ENCODE measurements around the gene NISCH. TPM values are rescaled to one million over a fixed set of nuclear protein-coding genes. Genes with fewer than 3 reads are reported as not detected.

The NISCH gene
- total RNA-seq, 6 experiments from 2014 or later, result 46.4 to 62.5 (median 55.8) TPM

DNA sequence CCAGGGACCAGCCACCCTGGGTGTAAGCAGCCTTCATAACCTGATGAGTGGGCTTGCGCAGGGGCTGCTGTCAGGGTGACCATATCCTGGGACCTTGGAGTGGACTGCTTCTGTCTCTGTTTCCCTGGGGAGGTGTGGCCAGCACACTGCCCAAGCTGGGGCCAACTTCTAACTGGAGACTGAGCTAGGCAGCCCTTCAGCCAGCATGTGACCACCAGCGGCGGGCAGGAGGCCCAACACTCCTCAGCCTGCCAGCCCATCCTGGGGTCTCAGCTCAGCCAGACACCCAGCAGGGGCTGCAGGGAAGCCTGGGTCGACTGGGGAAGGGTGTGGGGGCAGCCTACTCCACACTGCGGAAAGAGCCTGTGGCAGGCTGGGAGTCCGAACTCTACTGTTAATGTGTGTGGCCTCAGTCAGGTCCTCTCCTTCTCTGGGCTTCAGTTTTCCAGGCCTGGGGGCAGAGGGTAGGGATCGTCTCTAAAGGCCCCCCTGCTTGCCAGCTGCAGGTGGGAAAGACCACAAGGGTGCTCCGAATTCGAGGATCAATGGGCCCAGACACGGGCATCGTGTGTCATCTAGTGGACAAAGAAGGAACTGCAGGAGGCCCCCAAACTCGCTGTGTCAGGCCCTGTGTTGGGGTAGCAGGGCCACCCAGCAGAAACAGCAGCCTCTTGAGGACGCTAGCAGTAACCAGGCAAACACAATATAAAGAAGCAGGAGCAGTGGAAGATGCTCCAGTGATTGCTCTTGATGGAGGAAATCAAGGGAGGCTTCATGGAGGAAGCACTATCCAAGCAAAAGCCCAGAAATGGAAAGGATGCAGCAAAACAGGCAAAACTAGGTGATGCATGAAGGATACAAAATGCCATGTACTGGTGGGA, 8.5 kb upstream of the NISCH start:
- Mint-ChIP-seq H3K27ac (no peak overlapping the region), H3K4me3 (no peak overlapping the region), H3K9me3 (no peaks in the 10 kb centered on the region), H3K27me3 (ENCODE audit: insufficient read depth) (peaks cover 9% of the 10 kb centered on the region), H3K36me3 (ENCODE audit: low read depth) (no peaks in the 10 kb centered on the region), H3K4me1 (ENCODE audit: low read depth) (no peaks in the 10 kb centered on the region)
- TF ChIP-seq, protein P1, sequence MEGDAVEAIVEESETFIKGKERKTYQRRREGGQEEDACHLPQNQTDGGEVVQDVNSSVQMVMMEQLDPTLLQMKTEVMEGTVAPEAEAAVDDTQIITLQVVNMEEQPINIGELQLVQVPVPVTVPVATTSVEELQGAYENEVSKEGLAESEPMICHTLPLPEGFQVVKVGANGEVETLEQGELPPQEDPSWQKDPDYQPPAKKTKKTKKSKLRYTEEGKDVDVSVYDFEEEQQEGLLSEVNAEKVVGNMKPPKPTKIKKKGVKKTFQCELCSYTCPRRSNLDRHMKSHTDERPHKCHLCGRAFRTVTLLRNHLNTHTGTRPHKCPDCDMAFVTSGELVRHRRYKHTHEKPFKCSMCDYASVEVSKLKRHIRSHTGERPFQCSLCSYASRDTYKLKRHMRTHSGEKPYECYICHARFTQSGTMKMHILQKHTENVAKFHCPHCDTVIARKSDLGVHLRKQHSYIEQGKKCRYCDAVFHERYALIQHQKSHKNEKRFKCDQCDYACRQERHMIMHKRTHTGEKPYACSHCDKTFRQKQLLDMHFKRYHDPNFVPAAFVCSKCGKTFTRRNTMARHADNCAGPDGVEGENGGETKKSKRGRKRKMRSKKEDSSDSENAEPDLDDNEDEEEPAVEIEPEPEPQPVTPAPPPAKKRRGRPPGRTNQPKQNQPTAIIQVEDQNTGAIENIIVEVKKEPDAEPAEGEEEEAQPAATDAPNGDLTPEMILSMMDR (IDR thresholded peaks at IDR 0.05), result peak; percentile 100
- DNase-seq, result peak; percentile 50

DNA sequence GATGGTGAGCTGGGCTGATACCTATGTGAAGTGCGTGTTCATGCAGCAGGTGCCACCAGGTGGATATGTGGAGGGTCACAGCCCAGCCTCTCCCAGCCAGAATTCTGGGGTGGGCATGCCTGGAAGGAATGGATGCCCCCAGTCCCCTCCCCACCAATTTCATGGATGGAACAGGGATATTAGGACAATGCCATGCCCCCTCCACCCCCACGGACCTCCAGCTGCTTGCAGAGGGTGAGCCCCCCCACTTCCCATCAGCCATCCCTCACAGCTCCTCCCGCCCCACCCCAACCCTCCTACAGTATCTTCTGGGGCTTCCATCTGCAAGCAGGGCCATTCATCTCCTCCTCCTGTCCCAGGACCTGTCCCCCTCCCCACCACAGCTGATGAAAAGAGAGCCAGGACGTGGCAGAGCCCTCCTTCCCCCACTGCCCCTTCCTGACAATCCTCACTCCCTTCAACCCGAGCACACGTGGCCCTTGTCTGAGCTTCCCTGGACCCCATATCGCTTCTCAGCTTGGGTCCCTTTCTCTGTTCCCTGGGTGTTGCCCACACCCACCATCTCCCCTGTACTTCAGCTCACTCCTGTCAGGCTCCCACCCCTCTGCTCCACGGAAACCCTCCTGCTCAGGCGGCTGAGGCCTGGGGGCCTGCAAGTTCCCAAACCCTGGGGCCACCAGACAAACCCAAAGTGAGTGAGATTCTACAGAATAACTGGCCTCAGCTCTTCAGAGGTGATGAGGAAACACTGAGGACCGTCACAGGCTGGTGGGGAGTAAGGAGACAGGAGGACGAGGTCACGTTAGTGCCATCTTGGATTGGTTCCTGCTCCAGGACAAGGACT, 7.7 kb upstream of the NISCH start:
- DNase-seq, result no peak
- Mint-ChIP-seq H3K4me1 (ENCODE audit: low read depth) (no peaks in the 10 kb centered on the region), H3K27ac (no peak overlapping the region), H3K27me3 (ENCODE audit: insufficient read depth) (peaks cover 7% of the 10 kb centered on the region), H3K9me3 (no peaks in the 10 kb centered on the region), H3K4me3 (no peak overlapping the region), H3K36me3 (ENCODE audit: low read depth) (no peaks in the 10 kb centered on the region)
- TF ChIP-seq, protein P1 (IDR thresholded peaks at IDR 0.05), result no peak

DNA sequence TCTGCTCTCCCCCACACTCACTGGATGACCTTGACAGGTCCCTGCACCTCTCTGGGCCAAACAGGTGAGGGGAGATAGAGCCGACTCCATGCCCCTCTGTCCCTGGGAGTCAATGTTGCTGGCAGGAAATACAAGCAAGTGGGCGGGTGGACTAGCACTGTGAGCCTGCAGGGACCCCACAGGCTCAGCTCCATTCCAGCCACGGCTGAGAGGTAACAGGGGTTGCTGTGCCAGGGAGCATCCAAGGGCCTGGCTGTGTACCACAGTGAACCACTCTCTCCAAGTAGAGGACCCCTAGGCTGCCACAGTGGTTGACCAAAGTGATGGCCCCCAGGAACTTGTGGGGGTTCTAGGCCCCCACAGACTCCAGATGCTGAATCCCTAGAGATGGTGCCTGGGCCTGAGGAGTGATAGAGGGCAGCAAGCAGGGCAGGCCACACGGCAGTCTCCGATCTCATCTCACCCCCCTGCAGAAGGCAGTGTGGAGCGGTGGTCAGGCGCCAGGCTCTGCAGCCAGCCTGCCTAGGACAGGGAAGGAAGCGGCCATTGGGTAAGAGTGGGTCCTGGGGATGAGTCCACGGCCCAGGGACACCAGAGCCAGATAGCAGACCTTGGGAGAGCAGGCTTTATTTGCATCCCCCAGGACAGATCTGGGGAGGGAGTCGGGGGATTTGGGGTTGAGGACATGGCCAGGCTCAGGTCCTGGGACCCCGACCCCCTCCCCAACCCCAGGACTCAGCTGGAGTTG, 4.7 kb upstream of the NISCH start:
- no peak overlapping the region for H3K27ac Mint-ChIP-seq
- peaks cover 8% of the 10 kb centered on the region for H3K4me1 Mint-ChIP-seq (ENCODE audit: low read depth)
- peaks cover 5% of the 10 kb centered on the region for H3K27me3 Mint-ChIP-seq (ENCODE audit: insufficient read depth)
- no peaks in the 10 kb centered on the region for H3K36me3 Mint-ChIP-seq (ENCODE audit: low read depth)
- TF ChIP-seq, protein P1 (IDR thresholded peaks at IDR 0.05), result no peak
- no peaks in the 10 kb centered on the region for H3K9me3 Mint-ChIP-seq
- DNase-seq, result no peak
- no peak overlapping the region for H3K4me3 Mint-ChIP-seq

DNA sequence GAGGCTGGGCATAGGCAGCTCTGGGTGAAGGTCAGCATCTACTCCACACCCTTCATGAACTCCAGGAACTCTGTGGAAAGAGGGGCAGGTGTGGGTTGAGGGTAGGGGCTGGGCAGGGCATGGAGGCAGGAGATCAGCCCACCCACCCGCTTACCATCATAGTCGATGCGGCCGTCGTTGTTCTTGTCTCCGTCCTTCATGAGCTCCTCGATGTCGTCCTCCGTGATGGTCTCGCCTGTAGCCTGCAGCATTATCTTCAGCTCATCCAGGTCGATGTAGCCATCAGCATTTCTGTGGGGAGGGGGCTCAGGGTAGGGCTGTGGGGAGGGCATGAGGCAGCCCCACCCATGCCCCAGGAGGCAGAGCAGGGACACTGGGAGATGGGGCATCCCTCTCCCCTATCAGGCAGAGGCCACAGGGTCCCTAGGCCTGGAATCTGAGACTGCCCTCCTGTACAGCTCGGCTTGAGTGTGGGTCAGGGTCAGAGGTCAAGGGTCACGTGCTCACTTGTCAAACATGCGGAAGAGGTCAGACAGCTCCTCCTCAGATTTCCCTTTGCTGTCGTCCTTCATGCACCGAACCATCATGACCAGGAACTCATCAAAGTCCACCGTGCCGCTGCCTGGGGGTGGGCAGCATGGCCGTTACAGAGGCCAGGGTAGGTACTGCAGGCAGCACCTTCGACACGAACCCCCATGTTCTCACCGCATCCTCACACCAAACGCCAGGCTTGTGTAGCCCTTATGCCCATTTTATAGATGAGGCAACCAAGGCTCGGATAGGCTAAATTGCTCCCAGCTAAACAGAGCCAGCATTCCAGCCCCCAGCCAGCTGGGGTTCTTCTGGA, 3.9 kb upstream of the NISCH start:
- no peak for DNase-seq
- no peaks in the 10 kb centered on the region for H3K9me3 Mint-ChIP-seq
- H3K27me3 Mint-ChIP-seq (ENCODE audit: insufficient read depth), result peaks cover 7% of the 10 kb centered on the region
- H3K27ac Mint-ChIP-seq, result no peak overlapping the region
- H3K4me3 Mint-ChIP-seq, result no peak overlapping the region
- TF ChIP-seq, protein P1 (IDR thresholded peaks at IDR 0.05), result peak; percentile 39
- H3K36me3 Mint-ChIP-seq (ENCODE audit: low read depth), result no peaks in the 10 kb centered on the region; the same call in 1 of the 2 replicates
- peaks cover 13% of the 10 kb centered on the region for H3K4me1 Mint-ChIP-seq (ENCODE audit: low read depth)
